ENCODE results near the gene SCAF11.

- TF ChIP-seq, protein P1, sequence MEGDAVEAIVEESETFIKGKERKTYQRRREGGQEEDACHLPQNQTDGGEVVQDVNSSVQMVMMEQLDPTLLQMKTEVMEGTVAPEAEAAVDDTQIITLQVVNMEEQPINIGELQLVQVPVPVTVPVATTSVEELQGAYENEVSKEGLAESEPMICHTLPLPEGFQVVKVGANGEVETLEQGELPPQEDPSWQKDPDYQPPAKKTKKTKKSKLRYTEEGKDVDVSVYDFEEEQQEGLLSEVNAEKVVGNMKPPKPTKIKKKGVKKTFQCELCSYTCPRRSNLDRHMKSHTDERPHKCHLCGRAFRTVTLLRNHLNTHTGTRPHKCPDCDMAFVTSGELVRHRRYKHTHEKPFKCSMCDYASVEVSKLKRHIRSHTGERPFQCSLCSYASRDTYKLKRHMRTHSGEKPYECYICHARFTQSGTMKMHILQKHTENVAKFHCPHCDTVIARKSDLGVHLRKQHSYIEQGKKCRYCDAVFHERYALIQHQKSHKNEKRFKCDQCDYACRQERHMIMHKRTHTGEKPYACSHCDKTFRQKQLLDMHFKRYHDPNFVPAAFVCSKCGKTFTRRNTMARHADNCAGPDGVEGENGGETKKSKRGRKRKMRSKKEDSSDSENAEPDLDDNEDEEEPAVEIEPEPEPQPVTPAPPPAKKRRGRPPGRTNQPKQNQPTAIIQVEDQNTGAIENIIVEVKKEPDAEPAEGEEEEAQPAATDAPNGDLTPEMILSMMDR (IDR thresholded peaks at IDR 0.05 in 2 of 3, conservative IDR thresholded peaks at IDR 0.05 in 1 of 3; ENCODE audit: borderline replicate concordance in 1 of 3, insufficient read depth in 1 of 3, low read depth in 2 of 3, low read length in 2 of 3): no peak
- no peak for TF ChIP-seq POLR2AphosphoS5 (IDR thresholded peaks at IDR 0.05; ENCODE audit: low read depth, low read length)
- no peak for TF ChIP-seq TCF7L2 (IDR thresholded peaks at IDR 0.05; ENCODE audit: borderline replicate concordance, extremely low read depth, insufficient read depth, insufficient read length)
- TF ChIP-seq JUND (IDR thresholded peaks at IDR 0.05): no peak
These were observed 23.9 kb downstream of the SCAF11 start for GRCh38 chr12:45966486-45966885.

All from HCT116 (cell line).